Muscle of arm (tissue), 12 donors: Measurements from ENCODE around the gene HHIPL1. TPM values are rescaled to one million over a fixed set of nuclear protein-coding genes. Genes with fewer than 3 reads are reported as not detected.

Experiments used
- DNase-seq: peaks from one replicate; pipeline ENCODE4 v3.0.0-alpha.2; 2013
- polyA plus RNA-seq, 12 donors: library from polyadenylated mRNA; unstranded; fragments of 120-200 nt; gene quantifications; one replicate each; pipeline ENCODE4 v1.2.1, GENCODE V29; 2013; ENCODE audit not compliant: insufficient read length in 12 of 12

HHIPL1 gene
- polyA plus RNA-seq, 12 donors: 1.2 to 2.2 (median 1.7) TPM; not detected in 1

- DNase-seq: no peak
These were observed 29.2 kb downstream of the HHIPL1 start for GRCh38 chr14:99674064-99674650.

- no peak for DNase-seq
These were observed 29.9 kb downstream of the HHIPL1 start for GRCh38 chr14:99674776-99675381.

GRCh38 chr14:99675382-99675835 is 30.5 kb downstream of the HHIPL1 start:
- no peak for DNase-seq

- DNase-seq: no peak
These were observed 31.0 kb downstream of the HHIPL1 start for GRCh38 chr14:99675951-99676350.

- DNase-seq: no peak
These were observed 31.7 kb downstream of the HHIPL1 start for GRCh38 chr14:99676657-99677056.

- no peak for DNase-seq
These were observed 32.6 kb downstream of the HHIPL1 start for GRCh38 chr14:99677231-99678140.

- DNase-seq: no peak
These were observed 33.3 kb downstream of the HHIPL1 start for GRCh38 chr14:99678198-99678597.

- DNase-seq: no peak
These were observed 34.2 kb downstream of the HHIPL1 start for GRCh38 chr14:99679111-99679510.

- DNase-seq: no peak
These were observed 34.6 kb downstream of the HHIPL1 start for GRCh38 chr14:99679543-99679942.

- DNase-seq: no peak
These were observed 35.1 kb downstream of the HHIPL1 start for GRCh38 chr14:99679996-99680395.

- no peak for DNase-seq
These were observed 36.3 kb downstream of the HHIPL1 start for GRCh38 chr14:99681101-99681831.

GRCh38 chr14:99681832-99682148 is 36.9 kb downstream of the HHIPL1 start:
- no peak for DNase-seq

GRCh38 chr14:99682809-99683618 is 38.1 kb downstream of the HHIPL1 start:
- DNase-seq: peak; percentile 74

GRCh38 chr14:99683619-99684409 is 38.9 kb downstream of the HHIPL1 start, which contains the start of gene CYP46A1:
Gene CYP46A1 (plus strand): TSS chr14:99684298. CDS start chr14:99684418, 120 bp downstream.
- peak; percentile 100 for DNase-seq

- peak; percentile 31 for DNase-seq
These were observed 39.5 kb downstream of the HHIPL1 start for GRCh38 chr14:99684410-99684934.

GRCh38 chr14:99685151-99685591 is 40.2 kb downstream of the HHIPL1 start:
- no peak for DNase-seq

GRCh38 chr14:99685596-99685995 is 40.7 kb downstream of the HHIPL1 start:
- DNase-seq: no peak

GRCh38 chr14:99686557-99687283 is 41.8 kb downstream of the HHIPL1 start:
- no peak for DNase-seq
